Heart left ventricle (tissue), 13 donors: ENCODE data around the gene CAPN7.

ENCODE experiments used
- POLR2A ChIP-seq, 2 donors: fragments of 450-650 bp; IDR thresholded peaks; one replicate each; pipeline ENCODE4 v1.6.1; 2017; ENCODE audit warnings: antibody characterized with exemption in 2 of 2, mild to moderate bottlenecking in 2 of 2, moderate library complexity in 2 of 2
- TF ChIP-seq, protein P1 (sequence below), 12 donors: fragments of 200-600 bp; sonication (generic) in 4 of 12; IDR thresholded peaks; one replicate each; pipeline versions ENCODE4 v1.5.0 to v1.8.0; 2018 to 2022; ENCODE audit warnings: antibody characterized with exemption in 12 of 12, mild to moderate bottlenecking in 5 of 12
- donor health status: ischemic (EF 13 %, LVEDD 7.1; RV severe dilation, severe dysfunction).
- donor health status: DM: no; HTN: yes; CAD: no.
- donor health status: DM: no; HTN: no; CAD: no.
- donor health status: ischemic (EF 25% LVEDD 6.9; RV normal size, moderate dysfunction).
- donor health status: ischemic (EF 25% LVEDD 5.7; RV mildly dilated, moderate dysfunction).
- donor health status: ischemic (EF 35%, LVEDD 5.7; RV mildly dilated, moderate dysfunction).
- donor health status: nonischemic (EF 11% LVEDD 7.7; RV severe dilation, severe dysfunction).
- donor health status: DM: yes; HTN: yes; CAD: no.
- donor health status: PGD.
- donor health status: ischemic (EF 29% LVEDD 5.4; RV normal size, mild dysfunction).
- donor health status: nonischemic (EF 23%, LVEDD 6.1; RV moderate dilation, normal function).

DNA sequence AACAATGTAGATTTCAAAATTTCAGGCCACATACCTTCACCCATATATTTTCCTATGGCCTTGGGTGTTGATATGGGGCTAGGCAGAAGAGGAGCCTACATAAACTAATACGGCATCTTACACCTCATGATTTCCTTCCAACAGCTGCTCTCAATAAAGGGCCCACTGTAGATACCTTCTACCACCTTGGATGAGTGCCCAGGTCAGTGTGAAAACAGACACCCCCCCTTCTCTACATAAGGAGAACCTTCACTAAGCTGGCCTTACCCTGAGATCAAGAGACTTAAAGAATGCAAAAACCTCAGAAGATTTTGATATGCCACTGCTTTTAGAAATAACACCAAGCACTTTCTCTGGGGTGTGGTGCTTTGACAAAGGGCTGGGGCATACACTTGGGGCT lies 83.6 kb downstream of the CAPN7 start:
- TF ChIP-seq, protein P1, sequence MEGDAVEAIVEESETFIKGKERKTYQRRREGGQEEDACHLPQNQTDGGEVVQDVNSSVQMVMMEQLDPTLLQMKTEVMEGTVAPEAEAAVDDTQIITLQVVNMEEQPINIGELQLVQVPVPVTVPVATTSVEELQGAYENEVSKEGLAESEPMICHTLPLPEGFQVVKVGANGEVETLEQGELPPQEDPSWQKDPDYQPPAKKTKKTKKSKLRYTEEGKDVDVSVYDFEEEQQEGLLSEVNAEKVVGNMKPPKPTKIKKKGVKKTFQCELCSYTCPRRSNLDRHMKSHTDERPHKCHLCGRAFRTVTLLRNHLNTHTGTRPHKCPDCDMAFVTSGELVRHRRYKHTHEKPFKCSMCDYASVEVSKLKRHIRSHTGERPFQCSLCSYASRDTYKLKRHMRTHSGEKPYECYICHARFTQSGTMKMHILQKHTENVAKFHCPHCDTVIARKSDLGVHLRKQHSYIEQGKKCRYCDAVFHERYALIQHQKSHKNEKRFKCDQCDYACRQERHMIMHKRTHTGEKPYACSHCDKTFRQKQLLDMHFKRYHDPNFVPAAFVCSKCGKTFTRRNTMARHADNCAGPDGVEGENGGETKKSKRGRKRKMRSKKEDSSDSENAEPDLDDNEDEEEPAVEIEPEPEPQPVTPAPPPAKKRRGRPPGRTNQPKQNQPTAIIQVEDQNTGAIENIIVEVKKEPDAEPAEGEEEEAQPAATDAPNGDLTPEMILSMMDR (IDR thresholded peaks at IDR 0.05): no peak
- no peak for TF ChIP-seq POLR2A (IDR thresholded peaks at IDR 0.05)
